ENCODE measurements around the gene ANKRD31. TPM values are rescaled to one million over a fixed set of nuclear protein-coding genes. Genes with fewer than 3 reads are reported as not detected.

Gene ANKRD31
- total and polyA plus RNA-seq, 8 donors = 0.09 to 0.75 (median 0.45) TPM

GRCh38 chr5:75059912-75060545 lies 176.6 kb downstream of the ANKRD31 start:
- H3K36me3 ChIP-seq = no peaks in the 10 kb centered on the region
- no peak for TF ChIP-seq CTCF (IDR thresholded peaks at IDR 0.05)
- ATAC-seq (no peak), DNase-seq (no peak)
- no peak overlapping the region for H3K27ac ChIP-seq
- H3K4me3 ChIP-seq = no peak overlapping the region
- peaks cover 2 to 19% of the 10 kb centered on the region in 2 donors for H3K27me3 ChIP-seq
- H3K9me3 ChIP-seq = no peaks in the 10 kb centered on the region
- intact Hi-C loops (cut with DNase I) = no loop called here
- no peaks in the 10 kb centered on the region for H3K4me1 ChIP-seq

- intact Hi-C loops (cut with DNase I) = no loop called here
- Histone ChIP-seq H3K4me1 (peaks cover 0 to 7% of the 10 kb centered on the region in 2 donors), H3K9me3 (no peaks in the 10 kb centered on the region), H3K27ac (no peak overlapping the region), H3K4me3 (no peak overlapping the region), H3K36me3 (no peaks in the 10 kb centered on the region), H3K27me3 (peaks cover 4 to 28% of the 10 kb centered on the region in 2 donors)
- ATAC-seq (no peak), DNase-seq (no peak)
- no peak for TF ChIP-seq CTCF (IDR thresholded peaks at IDR 0.05)
These were observed 177.6 kb downstream of the ANKRD31 start for GRCh38 chr5:75058986-75059535.

GRCh38 chr5:75057561-75057960 lies 179.1 kb downstream of the ANKRD31 start:
- ATAC-seq = no peak
- no peak for DNase-seq
- Histone ChIP-seq H3K4me3 (no peak overlapping the region), H3K27me3 (peaks cover 4 to 43% of the 10 kb centered on the region in 2 donors), H3K36me3 (no peaks in the 10 kb centered on the region), H3K4me1 (peaks cover 0 to 18% of the 10 kb centered on the region in 2 donors), H3K9me3 (no peaks in the 10 kb centered on the region), H3K27ac (no peak overlapping the region)
- intact Hi-C loops (cut with DNase I) = no loop called here
- no peak for TF ChIP-seq CTCF (IDR thresholded peaks at IDR 0.05)

GRCh38 chr5:75055727-75056144 lies 180.9 kb downstream of the ANKRD31 start:
- no peak for ATAC-seq
- no peak for DNase-seq
- intact Hi-C loops (cut with DNase I) = no loop called here
- TF ChIP-seq CTCF (IDR thresholded peaks at IDR 0.05) = no peak
- peaks cover 4 to 62% of the 10 kb centered on the region in 2 donors for H3K27me3 ChIP-seq
- no peaks in the 10 kb centered on the region for H3K9me3 ChIP-seq
- peaks cover 9 to 24% of the 10 kb centered on the region in 2 donors for H3K4me1 ChIP-seq
- no peak overlapping the region for H3K4me3 ChIP-seq
- H3K36me3 ChIP-seq = no peaks in the 10 kb centered on the region
- no peak overlapping the region for H3K27ac ChIP-seq

GRCh38 chr5:75054134-75054930 lies 182.3 kb downstream of the ANKRD31 start:
- Histone ChIP-seq H3K4me3 (peak overlapping the region; percentile 77 to 92), H3K27me3 (peaks cover 4 to 68% of the 10 kb centered on the region in 2 donors), H3K27ac (peak overlapping the region; percentile 75 to 94), H3K9me3 (no peaks in the 10 kb centered on the region), H3K4me1 (peaks cover 9 to 24% of the 10 kb centered on the region in 2 donors), H3K36me3 (no peaks in the 10 kb centered on the region)
- ATAC-seq (peak; percentile 45), DNase-seq (peak; percentile 48 to 79 (median 58))
- intact Hi-C loops (cut with DNase I) = no loop called here
- no peak for TF ChIP-seq CTCF (IDR thresholded peaks at IDR 0.05)
